Measurements from ENCODE around the gene JARID2.
"Not testable (repeated sequence)": the region's sequence is repeated elsewhere in the genome, so short reads cannot be mapped to it uniquely, and the experiment has no call there.

The JARID2 gene

GRCh38 chr6:15309611-15310283, 63.9 kb downstream of the JARID2 start:
- no peak for DNase-seq (ENCODE audit: low read depth, low spot score)

- DNase-seq (ENCODE audit: low read depth, low spot score) = no peak
Measured at GRCh38 chr6:15310680-15311079, 64.8 kb downstream of the JARID2 start.

GRCh38 chr6:15312500-15312899, 66.6 kb downstream of the JARID2 start:
- no peak for DNase-seq (ENCODE audit: low read depth, low spot score)

GRCh38 chr6:15313367-15313766, 67.5 kb downstream of the JARID2 start:
- no peak for DNase-seq (ENCODE audit: low read depth, low spot score)

GRCh38 chr6:15316754-15317153, 70.9 kb downstream of the JARID2 start:
- DNase-seq (ENCODE audit: low read depth, low spot score) = no peak

- no peak for DNase-seq (ENCODE audit: low read depth, low spot score)
Measured at GRCh38 chr6:15317251-15317650, 71.4 kb downstream of the JARID2 start.

- DNase-seq (ENCODE audit: low read depth, low spot score) = no peak
Measured at GRCh38 chr6:15317934-15318902, 72.3 kb downstream of the JARID2 start.

GRCh38 chr6:15319677-15320076, 73.8 kb downstream of the JARID2 start:
- no peak for DNase-seq (ENCODE audit: low read depth, low spot score)

- DNase-seq (ENCODE audit: low read depth, low spot score) = no peak
Measured at GRCh38 chr6:15320693-15321092, 74.8 kb downstream of the JARID2 start.

- DNase-seq (ENCODE audit: low read depth, low spot score) = no peak
Measured at GRCh38 chr6:15322184-15322583, 76.3 kb downstream of the JARID2 start.

- no peak for DNase-seq (ENCODE audit: low read depth, low spot score)
Measured at GRCh38 chr6:15322781-15323536, 77.1 kb downstream of the JARID2 start.

- DNase-seq (ENCODE audit: low read depth, low spot score) = not testable (repeated sequence)
Measured at GRCh38 chr6:15323611-15324010, 77.7 kb downstream of the JARID2 start.

GRCh38 chr6:15324427-15324985, 78.6 kb downstream of the JARID2 start:
- DNase-seq (ENCODE audit: low read depth, low spot score) = no peak

GRCh38 chr6:15325540-15325955, 79.7 kb downstream of the JARID2 start:
- no peak for DNase-seq (ENCODE audit: low read depth, low spot score)

- DNase-seq (ENCODE audit: low read depth, low spot score) = no peak
Measured at GRCh38 chr6:15326067-15326614, 80.3 kb downstream of the JARID2 start.

GRCh38 chr6:15327271-15327670, 81.4 kb downstream of the JARID2 start:
- no peak for DNase-seq (ENCODE audit: low read depth, low spot score)

- DNase-seq (ENCODE audit: low read depth, low spot score) = no peak
Measured at GRCh38 chr6:15329197-15329671, 83.4 kb downstream of the JARID2 start.

GRCh38 chr6:15330174-15330944, 84.5 kb downstream of the JARID2 start:
- no peak for DNase-seq (ENCODE audit: low read depth, low spot score)

- DNase-seq (ENCODE audit: low read depth, low spot score) = no peak
Measured at GRCh38 chr6:15331143-15331542, 85.3 kb downstream of the JARID2 start.

GRCh38 chr6:15331629-15332251, 85.9 kb downstream of the JARID2 start:
- DNase-seq (ENCODE audit: low read depth, low spot score) = no peak
